ENCODE data around the gene FBXW2.

DNA sequence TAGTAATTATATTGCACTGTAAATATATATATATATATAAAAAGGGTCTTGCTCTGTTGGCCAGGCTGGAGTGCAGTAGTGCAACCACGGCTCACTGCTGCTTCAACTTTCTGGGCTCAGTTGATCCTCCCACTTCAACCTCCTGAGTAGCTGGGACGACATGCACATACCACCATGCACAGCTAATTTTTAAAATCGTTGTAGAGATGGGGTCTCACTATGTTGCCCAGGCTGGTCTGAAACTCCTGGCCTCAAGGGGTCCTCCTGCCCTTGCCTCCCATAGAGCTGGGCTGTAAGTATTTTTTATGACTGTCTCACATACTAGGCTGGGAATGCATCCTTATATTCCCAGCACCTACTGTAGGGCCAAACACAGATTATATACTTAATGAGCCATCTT, 37.6 kb upstream of the FBXW2 start:
- no peak for TF ChIP-seq YY1 (IDR thresholded peaks at IDR 0.05; ENCODE audit: insufficient read depth, insufficient read length)
- no peak for TF ChIP-seq SUZ12 (IDR thresholded peaks at IDR 0.05; ENCODE audit: extremely low read depth, insufficient read depth, insufficient read length)
